Left lung (tissue), 10 donors: ENCODE measurements around the gene TC2N. TPM values are rescaled to one million over a fixed set of nuclear protein-coding genes. Genes with fewer than 3 reads are reported as not detected.

Experiments
- ATAC-seq: fragments of 200-7000 bp; cut with Tn5 transposase; one replicate; pipeline ENCODE4 v1.9.1; 2020; ENCODE audit warnings: moderate library complexity
- DNase-seq, 4 donors: peaks; one replicate each; pipeline ENCODE4 v3.0.0-alpha.2; 2013 to 2020
- H3K27ac ChIP-seq, 2 donors: fragments of 200-600 bp; sonication (generic) in 1 of 2; one replicate each; pipeline versions ENCODE4 v1.5.0 to v1.8.0; 2020 to 2021
- H3K27me3 ChIP-seq, 2 donors: fragments of 200-600 bp; sonication (generic) in 1 of 2; one replicate each; pipeline versions ENCODE4 v1.5.0 to v1.8.0; 2020 to 2021
- H3K36me3 ChIP-seq, 2 donors: fragments of 200-600 bp; sonication (generic) in 1 of 2; one replicate each; pipeline versions ENCODE4 v1.5.0 to v1.8.0; 2020 to 2021
- H3K4me1 ChIP-seq, 2 donors: fragments of 200-600 bp; one replicate each; pipeline ENCODE4 v1.8.0; 2021
- H3K4me3 ChIP-seq, 2 donors: fragments of 200-600 bp; sonication (generic) in 1 of 2; one replicate each; pipeline versions ENCODE4 v1.5.0 to v1.8.0; 2020 to 2021; ENCODE audit warnings: mild to moderate bottlenecking in 1 of 2
- H3K9me3 ChIP-seq, 2 donors: fragments of 200-600 bp; sonication (generic) in 1 of 2; one replicate each; pipeline versions ENCODE4 v1.5.0 to v1.8.0; 2020 to 2021
- CTCF ChIP-seq, 2 donors: fragments of 200-600 bp; sonication (generic) in 1 of 2; IDR thresholded peaks; one replicate each; pipeline versions ENCODE4 v1.5.0 to v1.8.0; 2021; ENCODE audit warnings: antibody characterized with exemption in 2 of 2
- intact Hi-C, 2 donors: fragments of 100-400 bp; cut with DNase I; formaldehyde crosslinking; loops; one replicate each; pipeline versions ENCODE4 v1.11.2 to v1.14.2; 2022
- polyA plus RNA-seq, 6 donors: library from polyadenylated mRNA; unstranded; fragments of 120-200 nt; gene quantifications; one replicate each; pipeline ENCODE4 v1.2.1, GENCODE V29; 2013; ENCODE audit not compliant: insufficient read length in 6 of 6
- total RNA-seq, 2 donors: library from RNA; stranded (reverse); fragmentation: NEBNext Ultra II Directional; extraction: Animal tissue kit (Norgen Biotek cat#: 25700); gene quantifications; one replicate each; pipeline ENCODE4 v1.2.1, GENCODE V29; 2021
- donor health status: DM: no; HTN: yes; CAD: no.
- donor health status: DM: no; HTN: no; CAD: no.

Gene TC2N
- total and polyA plus RNA-seq, 8 donors, result 20.3 to 58.1 (median 29.7) TPM

DNA sequence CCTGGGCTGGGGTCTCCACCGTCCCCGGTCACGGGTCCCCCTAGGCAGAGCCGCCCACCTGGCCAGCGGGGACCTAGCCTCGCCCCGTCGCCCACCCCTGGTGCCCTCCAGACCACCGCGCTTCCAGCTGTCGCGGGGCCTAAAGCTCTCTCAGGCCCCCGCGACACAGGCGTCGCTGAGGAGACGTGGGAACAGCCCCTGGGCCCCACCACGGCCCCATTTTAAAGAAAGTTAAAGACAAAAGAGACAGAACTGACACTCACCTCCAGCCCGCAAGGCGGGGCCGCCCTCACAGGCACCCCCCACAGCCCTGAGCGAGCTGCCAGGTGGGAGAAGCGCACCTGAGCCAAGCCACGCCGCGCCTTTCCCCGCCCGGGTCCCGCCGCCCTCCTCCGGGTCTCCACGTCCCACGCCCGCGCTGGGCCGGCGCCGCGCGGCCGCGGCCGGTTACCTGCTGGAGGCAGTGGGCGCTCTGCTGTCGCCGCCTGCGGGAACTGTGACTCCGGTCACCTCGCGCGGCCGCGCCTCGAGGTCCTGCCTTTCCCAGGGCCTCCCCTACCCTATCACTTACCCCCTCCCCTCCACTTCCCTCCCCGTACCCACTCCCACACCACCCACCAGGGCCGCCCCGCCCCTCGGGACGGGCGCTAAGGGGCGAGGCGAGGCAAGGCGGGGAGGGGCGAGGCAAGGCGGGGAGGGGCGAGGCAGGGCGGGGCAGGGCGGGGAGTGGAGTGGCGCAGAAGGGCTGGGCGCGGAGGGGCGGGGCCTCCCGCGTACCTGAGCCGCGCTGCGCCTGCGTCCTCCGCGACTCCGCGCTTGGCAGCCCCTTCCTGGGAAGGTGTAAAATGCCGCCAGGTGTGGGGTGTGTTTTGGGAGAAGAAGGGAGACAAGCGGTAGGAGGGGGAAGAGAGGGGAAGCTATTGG lies 31.2 kb downstream of the TC2N start:
- Histone ChIP-seq H3K27me3 (peaks cover 0 to 48% of the 10 kb centered on the region in 2 donors), H3K9me3 (no peaks in the 10 kb centered on the region), H3K27ac (peak overlapping the region; percentile 79 to 84), H3K36me3 (no peaks in the 10 kb centered on the region), H3K4me3 (peak overlapping the region; percentile 46 to 50), H3K4me1 (peaks cover 0 to 16% of the 10 kb centered on the region in 2 donors)
- DNase-seq, result peak; percentile 41 to 92 (median 87)
- TF ChIP-seq CTCF (IDR thresholded peaks at IDR 0.05), result no peak
- intact Hi-C loops, result no loop called here
- ATAC-seq, result peak; percentile 96

- TF ChIP-seq CTCF (IDR thresholded peaks at IDR 0.05), result no peak
- DNase-seq (no peak), ATAC-seq (peak; percentile 7)
- intact Hi-C loops, result no loop called here
- Histone ChIP-seq H3K36me3 (no peaks in the 10 kb centered on the region), H3K4me3 (peak overlapping the region; percentile 46 to 50), H3K4me1 (peaks cover 0 to 16% of the 10 kb centered on the region in 2 donors), H3K27ac (peak overlapping the region; percentile 79 to 84), H3K9me3 (no peaks in the 10 kb centered on the region), H3K27me3 (peaks cover 0 to 48% of the 10 kb centered on the region in 2 donors)
Measured at GRCh38 chr14:91835197-91835919, 32.0 kb downstream of the TC2N start.

DNA sequence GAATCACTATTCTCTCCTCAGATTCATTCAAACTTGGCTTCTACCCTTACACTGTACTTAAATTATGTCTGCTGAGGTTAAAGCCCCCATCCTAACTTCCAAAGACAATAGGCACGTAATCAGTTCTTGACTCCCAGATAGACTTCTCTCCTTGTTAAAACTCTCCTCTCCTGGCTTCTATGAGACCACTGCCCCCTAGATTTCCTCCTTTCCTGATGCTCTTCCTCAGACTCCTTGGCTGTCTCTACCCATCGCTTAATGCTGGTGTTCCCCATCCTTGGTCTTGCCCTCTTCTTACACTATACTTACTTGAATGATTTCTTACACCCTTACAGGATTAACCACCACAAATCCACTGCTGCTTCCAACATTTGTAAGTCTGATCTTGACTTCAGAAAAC lies 32.8 kb downstream of the TC2N start:
- Histone ChIP-seq H3K27me3 (peaks cover 0 to 48% of the 10 kb centered on the region in 2 donors), H3K36me3 (no peaks in the 10 kb centered on the region), H3K27ac (peak overlapping the region in 1 of 2 donors; percentile 84), H3K4me3 (peak overlapping the region in 1 of 2 donors; percentile 50), H3K4me1 (peaks cover 0 to 19% of the 10 kb centered on the region in 2 donors), H3K9me3 (no peaks in the 10 kb centered on the region)
- TF ChIP-seq CTCF (IDR thresholded peaks at IDR 0.05), result no peak
- ATAC-seq, result no peak
- DNase-seq, result no peak
- intact Hi-C loops, result no loop called here

DNA sequence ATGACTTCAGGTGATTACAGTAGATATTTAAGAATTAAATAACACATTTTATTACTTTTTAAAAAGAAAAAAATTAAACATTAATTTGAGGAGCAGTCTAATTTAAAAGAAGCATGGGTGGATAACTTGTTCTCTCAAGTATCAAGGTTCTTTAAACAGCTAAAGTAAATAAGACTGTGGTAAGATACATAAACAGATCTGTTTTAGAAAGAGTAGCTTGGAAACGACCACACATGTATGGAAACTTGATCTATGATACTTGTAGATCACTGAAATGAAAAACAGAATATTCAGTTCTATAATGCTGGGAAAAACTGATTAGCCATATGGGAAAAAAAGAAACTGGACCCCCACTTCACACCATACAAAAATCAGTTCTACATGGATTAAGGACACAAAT lies 36.0 kb downstream of the TC2N start:
- Histone ChIP-seq H3K27me3 (peaks cover 0 to 34% of the 10 kb centered on the region in 2 donors), H3K36me3 (no peaks in the 10 kb centered on the region), H3K4me1 (peaks cover 0 to 10% of the 10 kb centered on the region in 2 donors), H3K27ac (peak overlapping the region; percentile 46 to 60), H3K4me3 (no peak overlapping the region), H3K9me3 (no peaks in the 10 kb centered on the region)
- intact Hi-C loops, result no loop called here
- TF ChIP-seq CTCF (IDR thresholded peaks at IDR 0.05), result no peak
- peak; percentile 51 for ATAC-seq
- DNase-seq, result no peak

GRCh38 chr14:91830777-91831176 lies 36.6 kb downstream of the TC2N start:
- Histone ChIP-seq H3K27ac (peak overlapping the region; percentile 46 to 60), H3K4me1 (peaks cover 0 to 4% of the 10 kb centered on the region in 2 donors), H3K9me3 (no peaks in the 10 kb centered on the region), H3K36me3 (no peaks in the 10 kb centered on the region), H3K4me3 (no peak overlapping the region), H3K27me3 (peaks cover 0 to 28% of the 10 kb centered on the region in 2 donors)
- no peak for TF ChIP-seq CTCF (IDR thresholded peaks at IDR 0.05)
- intact Hi-C loops, result no loop called here
- peak in 3 of 4 donors; percentile 65 to 90 (median 72) for DNase-seq
- peak; percentile 74 for ATAC-seq
